H1 (cell line): ENCODE data around the gene NACAD. TPM values are rescaled to one million over a fixed set of nuclear protein-coding genes. Genes with fewer than 3 reads are reported as not detected.

Source experiments
- CTCF ChIA-PET: fragments of 300-600 bp; sonication (Branson Sonifier 250); formaldehyde crosslinking; loops from one replicate; lab custom pipeline; 2021; ENCODE audit not compliant: partially characterized antibody; lab: Charles Lee
- POLR2A ChIA-PET: fragments of 300-600 bp; sonication (Branson Sonifier 250); formaldehyde crosslinking; loops from one replicate; lab custom pipeline; 2021; ENCODE audit warnings: inconsistent platforms; ENCODE audit not compliant: partially characterized antibody; lab: Charles Lee
- DNase-seq, 2 experiments: peaks; one replicate each; pipeline versions ENCODE4 v3.0.0 to v3.0.0-alpha.2; 2010 to 2022; ENCODE audit warnings: low spot score in 2 of 2, low read depth in 1 of 2, mixed read lengths in 1 of 2
- FAIRE-seq: peaks from 2 replicates; lab custom pipeline; 2011; peaks lifted over from hg19 to GRCh38; lab: Jason Lieb, UNC
- H2AFZ ChIP-seq: 2 replicates; pipeline ENCODE4 v1.8.1; 2012; ENCODE audit warnings: low read length, inconsistent platforms
- H2AK5ac ChIP-seq: 2 replicates; pipeline ENCODE4 v1.6.1; 2013; ENCODE audit warnings: low read depth, low read length
- H2BK120ac ChIP-seq: replicated peaks from 2 replicates; pipeline ENCODE3; 2013; ENCODE audit warnings: low read depth, low read length, inconsistent platforms
- H2BK12ac ChIP-seq: 2 replicates; pipeline ENCODE4 v1.6.1; 2013; ENCODE audit warnings: low read depth, low read length
- H2BK15ac ChIP-seq: 2 replicates; pipeline ENCODE4 v1.6.1; 2013; ENCODE audit warnings: low read length
- H2BK20ac ChIP-seq: 2 replicates; pipeline ENCODE4 v1.6.1; 2013; ENCODE audit warnings: low read length
- H2BK5ac ChIP-seq: 2 replicates; pipeline ENCODE4 v1.6.1; 2013; ENCODE audit warnings: low read depth, low read length
- H3K14ac ChIP-seq: 2 replicates; pipeline ENCODE4 v1.6.1; 2013; ENCODE audit warnings: inconsistent platforms; ENCODE audit not compliant: insufficient read length
- H3K18ac ChIP-seq: 2 replicates; pipeline ENCODE4 v1.6.1; 2013; ENCODE audit warnings: low read length; ENCODE audit errors: extremely low read depth
- H3K23ac ChIP-seq: 2 replicates; pipeline ENCODE4 v1.6.1; 2013; ENCODE audit warnings: inconsistent platforms; ENCODE audit not compliant: insufficient read length
- H3K23me2 ChIP-seq: 2 replicates; pipeline ENCODE4 v1.6.1; 2013; ENCODE audit warnings: low read depth, low read length
- H3K27ac ChIP-seq: 2 replicates; pipeline ENCODE4 v1.6.1; 2011; ENCODE audit warnings: low read depth, low read length, inconsistent platforms
- H3K27me3 ChIP-seq, 4 experiments: replicated peaks in 1 of 4; 1 replicate in 1 of 4; 2 replicates in 3 of 4; pipeline versions ENCODE4 v1.6.1 to v1.8.1; 2011 to 2013; ENCODE audit warnings: low read length in 3 of 4, mild to moderate bottlenecking in 3 of 4, inconsistent platforms in 2 of 4, mixed read lengths in 2 of 4, moderate library complexity in 1 of 4; ENCODE audit not compliant: control insufficient read depth in 3 of 4, insufficient read depth in 3 of 4; ENCODE audit errors: extremely low read depth in 1 of 4
- H3K36me3 ChIP-seq, 4 experiments: 2 replicates each; pipeline versions ENCODE4 v1.6.1 to v1.8.1; 2011 to 2013; ENCODE audit warnings: mild to moderate bottlenecking in 4 of 4, low read length in 3 of 4, moderate library complexity in 2 of 4, control low read depth in 1 of 4, inconsistent platforms in 1 of 4; ENCODE audit not compliant: insufficient read depth in 4 of 4, control insufficient read depth in 2 of 4
- H3K4ac ChIP-seq: replicated peaks from 2 replicates; pipeline ENCODE3; 2013; ENCODE audit warnings: low read length, low read depth, mixed read lengths, inconsistent platforms; ENCODE audit not compliant: insufficient read length
- H3K4me1 ChIP-seq, 4 experiments: replicated peaks in 1 of 4; 1 replicate in 1 of 4; 2 replicates in 3 of 4; pipeline versions ENCODE4 v1.6.1 to v1.8.1; 2011 to 2013; ENCODE audit warnings: low read length in 3 of 4, inconsistent platforms in 2 of 4, mixed read lengths in 1 of 4; ENCODE audit not compliant: insufficient read depth in 4 of 4, control insufficient read depth in 3 of 4
- H3K4me2 ChIP-seq, 2 experiments: 2 replicates each; pipeline versions ENCODE4 v1.6.1 to v1.8.1; 2011 to 2013; ENCODE audit warnings: low read depth in 2 of 2, low read length in 2 of 2, control low read depth in 1 of 2, inconsistent platforms in 1 of 2, mild to moderate bottlenecking in 1 of 2; ENCODE audit not compliant: insufficient read depth in 1 of 2
- H3K4me3 ChIP-seq, 4 experiments: fragments of 200-600, 300-600 bp in 1 of 4; sonication (generic), shearing (Covaris generic), sonication (Bioruptor Twin) in 1 of 4; 2 replicates each; pipeline versions ENCODE4 v1.5.1 to v1.8.1; 2011 to 2016; ENCODE audit warnings: low read length in 4 of 4, low read depth in 3 of 4, control low read depth in 2 of 4, inconsistent platforms in 2 of 4, mild to moderate bottlenecking in 2 of 4, mixed read lengths in 1 of 4, moderate library complexity in 1 of 4; ENCODE audit not compliant: insufficient read depth in 2 of 4; ENCODE audit errors: extremely low read depth in 1 of 4
- H3K56ac ChIP-seq: replicated peaks from 2 replicates; pipeline ENCODE3; 2013; ENCODE audit warnings: low read depth, mild to moderate bottlenecking, mixed read lengths, low read length, inconsistent platforms; ENCODE audit not compliant: insufficient read length
- H3K79me1 ChIP-seq: 2 replicates; pipeline ENCODE4 v1.6.1; 2013; ENCODE audit warnings: low read depth, low read length, control low read depth
- H3K79me2 ChIP-seq, 2 experiments: 2 replicates each; pipeline versions ENCODE4 v1.6.1 to v1.8.1; 2012 to 2013; ENCODE audit warnings: low read length in 2 of 2, mild to moderate bottlenecking in 2 of 2, inconsistent platforms in 1 of 2; ENCODE audit not compliant: insufficient read depth in 2 of 2, control insufficient read depth in 1 of 2
- H3K9ac ChIP-seq, 4 experiments: replicated peaks in 1 of 4; 1 replicate in 1 of 4; 2 replicates in 3 of 4; pipeline versions ENCODE4 v1.6.1 to v1.8.1; 2011 to 2013; ENCODE audit warnings: low read depth in 3 of 4, low read length in 3 of 4, control low read depth in 2 of 4, mild to moderate bottlenecking in 2 of 4, moderate library complexity in 2 of 4, inconsistent platforms in 1 of 4; ENCODE audit errors: extremely low read depth in 1 of 4
- H3K9me3 ChIP-seq, 2 experiments: 2 replicates each; pipeline versions ENCODE4 v1.6.1 to v1.8.1; 2012 to 2013; ENCODE audit warnings: mild to moderate bottlenecking in 2 of 2, moderate library complexity in 2 of 2, control low read depth in 1 of 2, inconsistent platforms in 1 of 2, low read depth in 1 of 2, low read length in 1 of 2, mixed read lengths in 1 of 2; ENCODE audit not compliant: insufficient read depth in 2 of 2
- H4K20me1 ChIP-seq, 2 experiments: replicated peaks in 1 of 2; 2 replicates each; pipeline versions ENCODE3 to v1.8.1; 2011 to 2013; ENCODE audit warnings: inconsistent platforms in 2 of 2, low read length in 2 of 2, mild to moderate bottlenecking in 1 of 2; ENCODE audit not compliant: insufficient read depth in 2 of 2, control insufficient read depth in 1 of 2
- H4K5ac ChIP-seq: 2 replicates; pipeline ENCODE4 v1.6.1; 2013; ENCODE audit warnings: low read length, low read depth, mixed read lengths, inconsistent platforms; ENCODE audit not compliant: insufficient read length
- H4K8ac ChIP-seq: 2 replicates; pipeline ENCODE4 v1.8.0; 2013; ENCODE audit warnings: mild to moderate bottlenecking, moderate library complexity, low read length, inconsistent platforms; ENCODE audit not compliant: insufficient read depth; ENCODE audit errors: extremely low read depth
- H4K91ac ChIP-seq: replicated peaks from 2 replicates; pipeline ENCODE3; 2013; ENCODE audit warnings: low read length, mixed read lengths, inconsistent platforms; ENCODE audit not compliant: insufficient read length
- ASH2L ChIP-seq: fragments of 200-600, 300-600 bp; sonication (generic); IDR thresholded peaks from one replicate; pipeline ENCODE4 v1.7.1; 2017; ENCODE audit warnings: low read length
- ATF3 ChIP-seq: IDR thresholded peaks from 2 replicates; pipeline ENCODE4 v1.6.1; 2011; ENCODE audit warnings: low read depth, mild to moderate bottlenecking, low read length; ENCODE audit not compliant: insufficient read depth
- BCL11A ChIP-seq, 2 experiments: IDR thresholded peaks; one replicate each; pipeline ENCODE4 v1.6.1; 2011; ENCODE audit warnings: low read depth in 2 of 2, low read length in 2 of 2, mild to moderate bottlenecking in 2 of 2
- FOSL1 ChIP-seq: IDR thresholded peaks from 2 replicates; pipeline ENCODE4 v1.6.1; 2011; ENCODE audit warnings: mild to moderate bottlenecking, low read depth, low read length, moderate library complexity; ENCODE audit not compliant: insufficient read depth
- GABPA ChIP-seq: IDR thresholded peaks from 2 replicates; pipeline ENCODE4 v1.6.1; 2011; ENCODE audit warnings: mild to moderate bottlenecking, low read length, moderate library complexity, borderline replicate concordance; ENCODE audit not compliant: insufficient read depth
- KDM1A ChIP-seq: fragments of 200-600, 300-600 bp; sonication (generic); IDR thresholded peaks from 2 replicates; pipeline ENCODE4 v1.7.1; 2016; ENCODE audit warnings: mild to moderate bottlenecking, low read length, borderline replicate concordance
- KDM5A ChIP-seq: fragments of 200-600 bp; IDR thresholded peaks from 2 replicates; pipeline ENCODE4 v1.7.1; 2012; ENCODE audit warnings: mild to moderate bottlenecking, low read length, inconsistent platforms, mixed read lengths
- RAD21 ChIP-seq, 2 experiments: IDR thresholded peaks in 1 of 2; conservative IDR thresholded peaks in 1 of 2; 2 replicates each; pipeline ENCODE4 v1.6.1; 2011; ENCODE audit warnings: low read depth in 2 of 2, low read length in 2 of 2, improper control_type of control experiment in 1 of 2, inconsistent platforms in 1 of 2, mild to moderate bottlenecking in 1 of 2, moderate library complexity in 1 of 2
- SAP30 ChIP-seq: fragments of 300-600 bp; sonication (generic); IDR thresholded peaks from 2 replicates; pipeline ENCODE4 v1.7.1; 2012; ENCODE audit warnings: low read length, moderate library complexity, mild to moderate bottlenecking, inconsistent platforms; ENCODE audit not compliant: insufficient read depth, insufficient replicate concordance
- SIX5 ChIP-seq: IDR thresholded peaks from 2 replicates; pipeline ENCODE4 v1.6.1; 2011; ENCODE audit warnings: mild to moderate bottlenecking, low read depth, low read length
- SP1 ChIP-seq: IDR thresholded peaks from 2 replicates; pipeline ENCODE4 v1.6.1; 2011; ENCODE audit warnings: low read depth, low read length
- SRF ChIP-seq: IDR thresholded peaks from 2 replicates; pipeline ENCODE4 v1.6.1; 2011; ENCODE audit warnings: mild to moderate bottlenecking, low read depth, low read length, moderate library complexity
- ZNF274 ChIP-seq: IDR thresholded peaks from 2 replicates; pipeline ENCODE4 v1.7.0; 2012; ENCODE audit warnings: low read length, borderline replicate concordance; ENCODE audit errors: extremely low read depth
- WGBS, 2 experiments: shearing (Covaris generic) in 1 of 2; methylation state at CpG; one replicate each; pipeline versions ENCODE4 v1.1.6 to v1.1.7; 2013 to 2015; ENCODE audit warnings: low lambda C conversion rate in 2 of 2, mixed read lengths in 2 of 2, inconsistent platforms in 1 of 2, low coverage in 1 of 2, missing lambda C conversion rate in 1 of 2; ENCODE audit not compliant: insufficient replicate concordance in 2 of 2, insufficient coverage in 1 of 2, insufficient read length in 1 of 2; ENCODE audit errors: extremely low coverage in 1 of 2, missing lambda C conversion rate in 1 of 2; 5-methylcytosine and 5-hydroxymethylcytosine counted together
- polyA plus RNA-seq, 7 experiments: library from polyadenylated mRNA; depleted of rRNA in 3 of 7; stranded (reverse) in 5 of 7; unstranded in 2 of 7; fragments of >200 nt in 5 of 7; fragments of 200-250 nt in 2 of 7; gene quantifications; 1 replicate in 5 of 7; 2 replicates in 1 of 7; 4 replicates in 1 of 7; pipeline versions ENCODE4 v1.2.1 to v1.2.3, GENCODE V29; 2011 to 2013; ENCODE audit warnings: missing spikeins in 2 of 7, mixed read lengths in 2 of 7
- total RNA-seq: library from RNA; stranded (reverse); fragmentation: NEBNext Ultra II Directional; extraction: Animal tissue kit (Norgen Biotek cat#: 25700); gene quantifications from 2 replicates; pipeline ENCODE4 v1.2.1, GENCODE V29; 2021

Gene NACAD
- total and polyA plus RNA-seq, 2 of the 8 experiments (the other 6 are each of a cell fraction or from before 2014, with no cell fraction given) = 1.3 to 6.0 TPM

DNA sequence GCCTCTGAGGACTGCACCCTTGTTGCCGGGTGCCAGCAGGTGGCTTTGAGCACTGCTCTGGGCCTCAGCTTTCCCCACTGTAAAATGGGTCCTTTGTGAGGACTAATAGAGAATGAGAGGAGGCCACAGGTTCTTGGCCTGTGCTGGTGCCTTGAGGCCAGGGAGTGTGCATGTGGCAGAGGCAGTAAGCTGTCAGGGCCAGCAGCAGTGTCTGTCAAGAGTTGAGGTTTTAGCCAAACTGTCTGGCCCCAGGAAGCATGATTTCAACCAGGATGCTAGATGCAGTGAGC is 13.5 kb downstream of the NACAD start:
- H3K9me3 ChIP-seq = no peaks in the 10 kb centered on the region
- TF ChIP-seq KDM1A = no peak
- TF ChIP-seq SIX5 = no peak
- TF ChIP-seq SP1 = no peak
- TF ChIP-seq FOSL1 = no peak
- TF ChIP-seq ZNF274 = no peak
- no peak for TF ChIP-seq BCL11A (IDR thresholded peaks at IDR 0.05; ENCODE audit: low read depth in 2 of 2, low read length in 2 of 2)
- no peak for TF ChIP-seq RAD21 (IDR thresholded peaks at IDR 0.05 in 1 of 2, conservative IDR thresholded peaks at IDR 0.05 in 1 of 2; ENCODE audit: low read depth in 2 of 2, low read length in 2 of 2)
- TF ChIP-seq GABPA = no peak
- no peak for TF ChIP-seq ASH2L
- no peak for TF ChIP-seq KDM5A
- TF ChIP-seq ATF3 = no peak
- no peak for TF ChIP-seq SRF
- no peak for TF ChIP-seq SAP30

More for the DNA sequence above, 13.5 kb downstream of the NACAD start:
- H3K4me3 ChIP-seq = no peak overlapping the region
- no peaks in the 10 kb centered on the region for H3K79me2 ChIP-seq
- H2BK120ac ChIP-seq = no peak overlapping the region
- H3K56ac ChIP-seq = no peak overlapping the region
- FAIRE-seq (no peak), DNase-seq (no peak)
- H2BK15ac ChIP-seq = no peak overlapping the region
- ChIA-PET CTCF (no interaction called here), POLR2A (no interaction called here)
- H4K20me1 ChIP-seq = peaks cover 2 to 7% of the 10 kb centered on the region in 2 experiments
- no peaks in the 10 kb centered on the region; the same call in 1 of the 2 replicates for H3K23me2 ChIP-seq
- H3K27me3 ChIP-seq = no peaks in the 10 kb centered on the region
- no peaks in the 10 kb centered on the region for H3K79me1 ChIP-seq
- no peak overlapping the region for H3K18ac ChIP-seq
- H2AK5ac ChIP-seq = no peak overlapping the region
- H3K4me2 ChIP-seq = no peak overlapping the region
- no peak overlapping the region for H3K23ac ChIP-seq
- no peak overlapping the region for H3K9ac ChIP-seq
- H3K4me1 ChIP-seq = no peaks in the 10 kb centered on the region; a peak in 1 of 7 replicates
- no peak overlapping the region for H3K27ac ChIP-seq
- no peak overlapping the region for H4K5ac ChIP-seq
- no peak overlapping the region for H3K4ac ChIP-seq
- no peak overlapping the region for H2BK12ac ChIP-seq
- H2AFZ ChIP-seq = no peak overlapping the region
- no peak overlapping the region for H3K14ac ChIP-seq
- WGBS, 2 experiments = 85% methylated on average over 1 of the region's 1 CpG; no CpG with 5 or more reads in 1 of the 2 experiments
- H4K8ac ChIP-seq = no peak overlapping the region
- H4K91ac ChIP-seq = no peak overlapping the region
- H2BK5ac ChIP-seq = no peak overlapping the region
- H3K36me3 ChIP-seq = peaks cover 0 to 10% (median 4%) of the 10 kb centered on the region in 4 experiments; a peak in 6 of 8 replicates
- no peak overlapping the region for H2BK20ac ChIP-seq
